Measurements from ENCODE around the gene HIPK2. TPM values are rescaled to one million over a fixed set of nuclear protein-coding genes. Genes with fewer than 3 reads are reported as not detected.

Gene HIPK2
- total RNA-seq, 4 donors from 2014 or later, result 13.6 to 21.8 (median 18.2) TPM

- 95% methylated on average over 3 of the region's 3 CpGs for WGBS
- Histone ChIP-seq H3K4me3 (no peak overlapping the region), H3K27me3 (no peaks in the 10 kb centered on the region), H3K4me1 (no peaks in the 10 kb centered on the region), H3K9me3 (no peaks in the 10 kb centered on the region), H3K36me3 (peaks cover 67% of the 10 kb centered on the region), H3K27ac (no peak overlapping the region)
- DNase-seq (ENCODE audit: low spot score in 2 of 2), result no peak
- TF ChIP-seq EP300 (IDR thresholded peaks at IDR 0.05), result no peak
- TF ChIP-seq POLR2AphosphoS5 (IDR thresholded peaks at IDR 0.05), result no peak
- TF ChIP-seq CTCF (IDR thresholded peaks at IDR 0.05), result no peak
- TF ChIP-seq POLR2A (IDR thresholded peaks at IDR 0.05), result no peak
Observed at GRCh38 chr7:139580435-139580834, 197.4 kb downstream of the HIPK2 start.

- Histone ChIP-seq H3K4me1 (no peaks in the 10 kb centered on the region), H3K36me3 (peaks cover 57% of the 10 kb centered on the region), H3K9me3 (no peaks in the 10 kb centered on the region), H3K27ac (no peak overlapping the region), H3K27me3 (no peaks in the 10 kb centered on the region), H3K4me3 (no peak overlapping the region)
- TF ChIP-seq POLR2A (IDR thresholded peaks at IDR 0.05), result no peak
- TF ChIP-seq CTCF (IDR thresholded peaks at IDR 0.05), result no peak
- no peak for TF ChIP-seq EP300 (IDR thresholded peaks at IDR 0.05)
- no peak for TF ChIP-seq POLR2AphosphoS5 (IDR thresholded peaks at IDR 0.05)
- no peak for DNase-seq (ENCODE audit: low spot score in 2 of 2)
- WGBS, result 94% methylated on average over 10 of the region's 11 CpGs
Observed at GRCh38 chr7:139576179-139576973, 201.4 kb downstream of the HIPK2 start.

GRCh38 chr7:139575338-139575680 lies 202.5 kb downstream of the HIPK2 start:
- Histone ChIP-seq H3K27ac (no peak overlapping the region), H3K4me1 (no peaks in the 10 kb centered on the region), H3K9me3 (no peaks in the 10 kb centered on the region), H3K27me3 (no peaks in the 10 kb centered on the region), H3K36me3 (peaks cover 48% of the 10 kb centered on the region), H3K4me3 (no peak overlapping the region)
- DNase-seq (ENCODE audit: low spot score in 2 of 2), result no peak
- WGBS, result 88% methylated on average over 6 of the region's 6 CpGs
- TF ChIP-seq CTCF (IDR thresholded peaks at IDR 0.05), result no peak
- no peak for TF ChIP-seq POLR2AphosphoS5 (IDR thresholded peaks at IDR 0.05)
- TF ChIP-seq POLR2A (IDR thresholded peaks at IDR 0.05), result no peak
- no peak for TF ChIP-seq EP300 (IDR thresholded peaks at IDR 0.05)

- H3K9me3 ChIP-seq, result no peaks in the 10 kb centered on the region
- peaks cover 42% of the 10 kb centered on the region for H3K36me3 ChIP-seq
- no peaks in the 10 kb centered on the region for H3K4me1 ChIP-seq
- no peak overlapping the region for H3K27ac ChIP-seq
- TF ChIP-seq POLR2A (IDR thresholded peaks at IDR 0.05), result no peak
- no peak for TF ChIP-seq CTCF (IDR thresholded peaks at IDR 0.05)
- no peak for TF ChIP-seq EP300 (IDR thresholded peaks at IDR 0.05)
- TF ChIP-seq POLR2AphosphoS5 (IDR thresholded peaks at IDR 0.05), result no peak
- DNase-seq (ENCODE audit: low spot score in 2 of 2), result no peak
- WGBS, result 90% methylated on average over 16 of the region's 16 CpGs
- H3K27me3 ChIP-seq, result no peaks in the 10 kb centered on the region
- no peak overlapping the region for H3K4me3 ChIP-seq
Observed at GRCh38 chr7:139574618-139575337, 203.0 kb downstream of the HIPK2 start.

GRCh38 chr7:139573871-139574270 lies 203.9 kb downstream of the HIPK2 start:
- Histone ChIP-seq H3K27ac (no peak overlapping the region), H3K9me3 (no peaks in the 10 kb centered on the region), H3K27me3 (no peaks in the 10 kb centered on the region), H3K36me3 (peaks cover 45% of the 10 kb centered on the region), H3K4me1 (no peaks in the 10 kb centered on the region), H3K4me3 (no peak overlapping the region)
- TF ChIP-seq EP300 (IDR thresholded peaks at IDR 0.05), result no peak
- no peak for TF ChIP-seq POLR2A (IDR thresholded peaks at IDR 0.05)
- no peak for TF ChIP-seq CTCF (IDR thresholded peaks at IDR 0.05)
- no peak for TF ChIP-seq POLR2AphosphoS5 (IDR thresholded peaks at IDR 0.05)
- WGBS, result 95% methylated on average over 9 of the region's 9 CpGs
- no peak for DNase-seq (ENCODE audit: low spot score in 2 of 2)
